ENCODE data around the gene PDE7B.

GRCh38 chr6:136090929-136091328, 239.4 kb downstream of the PDE7B start:
- no peak for TF ChIP-seq CTCF (conservative IDR thresholded peaks at IDR 0.05; ENCODE audit: low read depth, low read length)
- TF ChIP-seq EZH2 (IDR thresholded peaks at IDR 0.05; ENCODE audit: borderline replicate concordance, low read depth, low read length, poor library complexity, severe bottlenecking): no peak

Data from A673 (cell line).